Measurements from ENCODE around the gene EVA1A.
A peak's percentile ranks its signal among the peaks of the same experiment; 100 is the strongest.

Gene EVA1A

GRCh38 chr2:75551434-75551833, 9.3 kb downstream of the EVA1A start:
- H3K9me3 ChIP-seq (ENCODE audit: control insufficient read depth, low read length), result no peaks in the 10 kb centered on the region
- no peak overlapping the region for H3K9ac ChIP-seq (ENCODE audit: low read length)
- no peak overlapping the region for H3K4me2 ChIP-seq (ENCODE audit: low read length, poor library complexity, severe bottlenecking)
- no peak overlapping the region for H2BK15ac ChIP-seq (ENCODE audit: low read depth, poor library complexity, severe bottlenecking)
- 97% methylated on average over 3 of the region's 3 CpGs for WGBS
- no peak for DNase-seq
- H3K4ac ChIP-seq (ENCODE audit: low read depth in 1 of 2, low read length in 2 of 2), result no peak overlapping the region
- H3K4me1 ChIP-seq (ENCODE audit: control insufficient read depth, insufficient read depth, low read depth, low read length), result peaks cover 25% of the 10 kb centered on the region
- H3K27ac ChIP-seq (ENCODE audit: low read length, poor library complexity, severe bottlenecking), result no peak overlapping the region
- no peak overlapping the region for H4K8ac ChIP-seq (ENCODE audit: low read length)
- H2AFZ ChIP-seq (ENCODE audit: low read depth, low read length), result no peak overlapping the region
- H2BK120ac ChIP-seq (ENCODE audit: low read depth, low read length), result no peak overlapping the region
- no peaks in the 10 kb centered on the region for H3K27me3 ChIP-seq (ENCODE audit: control insufficient read depth in 1 of 2, insufficient read depth in 1 of 2, low read length in 2 of 2)
- H3K79me1 ChIP-seq (replicated peaks; ENCODE audit: low read length, poor library complexity, severe bottlenecking), result peaks cover 10% of the 10 kb centered on the region
- H3K36me3 ChIP-seq (ENCODE audit: control insufficient read depth in 1 of 2, insufficient read depth in 2 of 2, low read depth in 1 of 2, low read length in 2 of 2), result peaks cover 19 to 20% of the 10 kb centered on the region in 2 experiments
- H3K14ac ChIP-seq (ENCODE audit: low read length in 2 of 2), result no peak overlapping the region
- H2AK5ac ChIP-seq (ENCODE audit: low read length, severe bottlenecking), result no peak overlapping the region
- no peak overlapping the region for H3K18ac ChIP-seq (ENCODE audit: low read depth in 1 of 2, low read length in 2 of 2)
- H4K91ac ChIP-seq (ENCODE audit: low read length), result no peak overlapping the region
- no peak overlapping the region for H2BK12ac ChIP-seq (ENCODE audit: low read length in 2 of 2)
- no peak overlapping the region for H2BK5ac ChIP-seq (ENCODE audit: low read depth, low read length, poor library complexity, severe bottlenecking)
- no peak overlapping the region for H3K23ac ChIP-seq (ENCODE audit: low read length in 2 of 2)
- no peak overlapping the region for H3K4me3 ChIP-seq (ENCODE audit: insufficient read depth in 1 of 2, low read depth in 1 of 2, low read length in 2 of 2)

- Histone ChIP-seq H3K9ac (ENCODE audit: low read length) (no peak overlapping the region), H2AFZ (ENCODE audit: low read depth, low read length) (no peak overlapping the region), H2BK15ac (ENCODE audit: low read depth, poor library complexity, severe bottlenecking) (no peak overlapping the region), H3K14ac (ENCODE audit: low read length in 2 of 2) (no peak overlapping the region), H3K36me3 (ENCODE audit: control insufficient read depth in 1 of 2, insufficient read depth in 2 of 2, low read depth in 1 of 2, low read length in 2 of 2) (peaks cover 19 to 20% of the 10 kb centered on the region in 2 experiments), H4K91ac (ENCODE audit: low read length) (no peak overlapping the region), H3K4me3 (ENCODE audit: insufficient read depth in 1 of 2, low read depth in 1 of 2, low read length in 2 of 2) (no peak overlapping the region), H3K4me2 (ENCODE audit: low read length, poor library complexity, severe bottlenecking) (no peak overlapping the region), H2BK120ac (ENCODE audit: low read depth, low read length) (no peak overlapping the region), H3K9me3 (ENCODE audit: control insufficient read depth, low read length) (no peaks in the 10 kb centered on the region), H3K79me1 (replicated peaks; ENCODE audit: low read length, poor library complexity, severe bottlenecking) (peaks cover 10% of the 10 kb centered on the region), H3K4me1 (ENCODE audit: control insufficient read depth, insufficient read depth, low read depth, low read length) (peaks cover 20% of the 10 kb centered on the region), H2AK5ac (ENCODE audit: low read length, severe bottlenecking) (peak overlapping the region; percentile 79), H4K8ac (ENCODE audit: low read length) (no peak overlapping the region), H3K23ac (ENCODE audit: low read length in 2 of 2) (no peak overlapping the region), H2BK12ac (ENCODE audit: low read length in 2 of 2) (no peak overlapping the region), H3K18ac (ENCODE audit: low read depth in 1 of 2, low read length in 2 of 2) (no peak overlapping the region), H3K27ac (ENCODE audit: low read length, poor library complexity, severe bottlenecking) (no peak overlapping the region), H3K4ac (ENCODE audit: low read depth in 1 of 2, low read length in 2 of 2) (no peak overlapping the region), H3K27me3 (ENCODE audit: control insufficient read depth in 1 of 2, insufficient read depth in 1 of 2, low read length in 2 of 2) (no peaks in the 10 kb centered on the region), H2BK5ac (ENCODE audit: low read depth, low read length, poor library complexity, severe bottlenecking) (no peak overlapping the region)
- 78% methylated on average over 1 of the region's 2 CpGs for WGBS
- DNase-seq, result no peak
Measured at GRCh38 chr2:75549401-75550253, 11.1 kb downstream of the EVA1A start.

DNA sequence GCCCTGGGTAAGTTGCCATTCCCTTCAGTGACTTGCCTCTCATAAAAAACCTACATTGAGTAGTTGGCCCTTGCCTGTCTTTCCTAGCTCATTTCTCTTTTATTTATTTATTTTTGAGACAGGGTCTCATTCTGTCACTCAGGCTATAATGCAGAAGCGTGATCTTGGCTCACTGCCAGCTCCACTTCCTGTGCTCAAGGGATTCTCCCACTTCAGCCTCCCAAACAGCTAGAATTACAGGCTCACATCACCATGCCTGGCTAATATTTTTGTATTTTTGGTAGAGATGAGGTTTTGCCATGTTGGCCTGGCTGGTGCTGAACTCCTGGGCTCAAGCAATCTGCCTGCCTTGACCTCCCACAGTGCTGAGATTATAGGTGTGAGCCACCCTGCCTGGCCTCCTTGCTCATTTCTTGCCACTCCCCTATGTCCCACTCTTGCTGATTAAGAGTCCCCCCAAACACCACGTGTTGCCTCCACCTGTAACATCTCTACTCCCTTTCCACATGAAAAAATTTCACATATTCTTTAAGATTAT, 12.6 kb downstream of the EVA1A start:
- no peaks in the 10 kb centered on the region for H3K27me3 ChIP-seq (ENCODE audit: control insufficient read depth in 1 of 2, insufficient read depth in 1 of 2, low read length in 2 of 2)
- H2BK120ac ChIP-seq (ENCODE audit: low read depth, low read length), result no peak overlapping the region
- no peak overlapping the region for H4K8ac ChIP-seq (ENCODE audit: low read length)
- DNase-seq, result peak; percentile 38
- no peak overlapping the region for H2BK15ac ChIP-seq (ENCODE audit: low read depth, poor library complexity, severe bottlenecking)
- H3K36me3 ChIP-seq (ENCODE audit: control insufficient read depth in 1 of 2, insufficient read depth in 2 of 2, low read depth in 1 of 2, low read length in 2 of 2), result peaks cover 13 to 15% of the 10 kb centered on the region in 2 experiments
- peak overlapping the region in 1 of 2 experiments; percentile 88 for H3K4ac ChIP-seq (ENCODE audit: low read depth in 1 of 2, low read length in 2 of 2)
- H3K9me3 ChIP-seq (ENCODE audit: control insufficient read depth, low read length), result no peaks in the 10 kb centered on the region
- H3K4me2 ChIP-seq (ENCODE audit: low read length, poor library complexity, severe bottlenecking), result no peak overlapping the region
- 49% methylated on average over 1 of the region's 2 CpGs for WGBS
- no peak overlapping the region for H2BK5ac ChIP-seq (ENCODE audit: low read depth, low read length, poor library complexity, severe bottlenecking)
- H3K4me1 ChIP-seq (ENCODE audit: control insufficient read depth, insufficient read depth, low read depth, low read length), result peaks cover 16% of the 10 kb centered on the region
- no peak overlapping the region for H2AFZ ChIP-seq (ENCODE audit: low read depth, low read length)
- peak overlapping the region; percentile 97 for H2AK5ac ChIP-seq (ENCODE audit: low read length, severe bottlenecking)
- no peak overlapping the region for H3K4me3 ChIP-seq (ENCODE audit: insufficient read depth in 1 of 2, low read depth in 1 of 2, low read length in 2 of 2)
- H3K79me1 ChIP-seq (replicated peaks; ENCODE audit: low read length, poor library complexity, severe bottlenecking), result peaks cover 16% of the 10 kb centered on the region
- H3K27ac ChIP-seq (ENCODE audit: low read length, poor library complexity, severe bottlenecking), result peak overlapping the region; percentile 79
- no peak overlapping the region for H3K18ac ChIP-seq (ENCODE audit: low read depth in 1 of 2, low read length in 2 of 2)
- no peak overlapping the region for H3K14ac ChIP-seq (ENCODE audit: low read length in 2 of 2)
- H2BK12ac ChIP-seq (ENCODE audit: low read length in 2 of 2), result peak overlapping the region in 1 of 2 experiments; percentile 47
- H3K9ac ChIP-seq (ENCODE audit: low read length), result peak overlapping the region; percentile 60
- H4K91ac ChIP-seq (ENCODE audit: low read length), result no peak overlapping the region
- H3K23ac ChIP-seq (ENCODE audit: low read length in 2 of 2), result no peak overlapping the region

DNA sequence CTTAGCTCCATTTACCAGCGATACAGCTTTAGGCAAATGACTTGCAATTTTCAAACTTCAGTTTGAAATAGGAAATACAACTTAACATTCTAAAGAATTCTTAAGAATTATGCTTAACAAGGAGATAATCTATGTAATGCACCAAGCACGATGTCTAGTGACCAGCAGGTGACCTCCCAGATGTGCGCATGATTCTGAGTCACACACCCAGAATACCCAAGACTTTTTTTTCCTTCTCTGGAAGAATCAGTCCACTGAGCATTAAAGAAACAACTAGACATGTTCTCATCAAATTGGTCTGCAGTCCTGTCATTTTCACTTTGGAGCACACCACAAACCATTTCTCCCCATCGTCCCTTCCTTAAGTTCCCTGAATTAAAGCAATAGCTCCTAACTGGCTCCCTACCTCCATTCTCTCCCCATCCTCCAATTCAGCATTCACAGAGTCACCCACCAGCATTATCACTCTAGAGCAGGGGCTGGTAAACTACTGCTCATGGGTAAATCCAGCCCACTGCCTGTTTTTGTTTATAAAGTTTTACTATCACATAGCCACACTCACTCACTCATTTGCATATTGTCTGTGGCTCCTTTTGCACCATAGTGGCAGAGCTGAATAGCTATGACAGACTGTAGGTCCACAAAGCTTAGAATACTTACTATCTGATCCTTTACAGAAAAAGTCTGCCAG, 13.2 kb downstream of the EVA1A start:
- H2BK15ac ChIP-seq (ENCODE audit: low read depth, poor library complexity, severe bottlenecking), result no peak overlapping the region
- no peak overlapping the region for H3K4ac ChIP-seq (ENCODE audit: low read depth in 1 of 2, low read length in 2 of 2)
- H3K18ac ChIP-seq (ENCODE audit: low read depth in 1 of 2, low read length in 2 of 2), result no peak overlapping the region
- peak; percentile 76 for DNase-seq
- no peak overlapping the region for H2BK120ac ChIP-seq (ENCODE audit: low read depth, low read length)
- H3K4me3 ChIP-seq (ENCODE audit: insufficient read depth in 1 of 2, low read depth in 1 of 2, low read length in 2 of 2), result no peak overlapping the region
- no peak overlapping the region for H2BK12ac ChIP-seq (ENCODE audit: low read length in 2 of 2)
- H3K4me2 ChIP-seq (ENCODE audit: low read length, poor library complexity, severe bottlenecking), result no peak overlapping the region
- H2AK5ac ChIP-seq (ENCODE audit: low read length, severe bottlenecking), result peak overlapping the region; percentile 33
- peaks cover 9 to 12% of the 10 kb centered on the region in 2 experiments for H3K36me3 ChIP-seq (ENCODE audit: control insufficient read depth in 1 of 2, insufficient read depth in 2 of 2, low read depth in 1 of 2, low read length in 2 of 2)
- no peak overlapping the region for H2AFZ ChIP-seq (ENCODE audit: low read depth, low read length)
- H3K4me1 ChIP-seq (ENCODE audit: control insufficient read depth, insufficient read depth, low read depth, low read length), result peaks cover 16% of the 10 kb centered on the region
- peak overlapping the region; percentile 79 for H3K27ac ChIP-seq (ENCODE audit: low read length, poor library complexity, severe bottlenecking)
- no peak overlapping the region for H3K14ac ChIP-seq (ENCODE audit: low read length in 2 of 2)
- no peak overlapping the region for H3K23ac ChIP-seq (ENCODE audit: low read length in 2 of 2)
- H4K91ac ChIP-seq (ENCODE audit: low read length), result no peak overlapping the region
- H3K27me3 ChIP-seq (ENCODE audit: control insufficient read depth in 1 of 2, insufficient read depth in 1 of 2, low read length in 2 of 2), result no peaks in the 10 kb centered on the region
- 66% methylated on average over 3 of the region's 4 CpGs for whole genome bisulfite sequencing
- H3K79me1 ChIP-seq (replicated peaks; ENCODE audit: low read length, poor library complexity, severe bottlenecking), result peaks cover 20% of the 10 kb centered on the region
- no peak overlapping the region for H4K8ac ChIP-seq (ENCODE audit: low read length)
- peak overlapping the region; percentile 46 for H2BK5ac ChIP-seq (ENCODE audit: low read depth, low read length, poor library complexity, severe bottlenecking)
- H3K9ac ChIP-seq (ENCODE audit: low read length), result peak overlapping the region; percentile 60
- no peaks in the 10 kb centered on the region for H3K9me3 ChIP-seq (ENCODE audit: control insufficient read depth, low read length)
